Skeletal muscle satellite cell (primary cell): Measurements from ENCODE around the gene PTH1R.
"Not testable (repeated sequence)": the region's sequence is repeated elsewhere in the genome, so short reads cannot be mapped to it uniquely, and the experiment has no call there.

ENCODE experiments used
- H3K27me3 ChIP-seq: 2 replicates; pipeline ENCODE4 v1.7.0; 2013; ENCODE audit warnings: low read length; ENCODE audit not compliant: control insufficient read depth, insufficient read depth
- H3K36me3 ChIP-seq: 2 replicates; pipeline ENCODE4 v1.7.0; 2013; ENCODE audit warnings: mild to moderate bottlenecking, control low read depth, low read length; ENCODE audit not compliant: insufficient read depth
- H3K4me1 ChIP-seq: 2 replicates; pipeline ENCODE4 v1.7.0; 2013; ENCODE audit warnings: low read length; ENCODE audit not compliant: control insufficient read depth, insufficient read depth
- H3K4me2 ChIP-seq: 2 replicates; pipeline ENCODE4 v1.7.0; 2013; ENCODE audit warnings: mild to moderate bottlenecking, low read length
- H3K4me3 ChIP-seq: 2 replicates; pipeline ENCODE4 v1.7.0; 2013; ENCODE audit warnings: low read length
- H3K9ac ChIP-seq: 2 replicates; pipeline ENCODE4 v1.7.0; 2013; ENCODE audit warnings: mild to moderate bottlenecking, low read depth, low read length, moderate library complexity
- H3K9me3 ChIP-seq: replicated peaks from 2 replicates; pipeline ENCODE4 v1.7.0; 2013; ENCODE audit warnings: mild to moderate bottlenecking, control low read depth, low read length

The PTH1R gene

GRCh38 chr3:46910914-46911313, 33.4 kb downstream of the PTH1R start:
- H3K9ac ChIP-seq, H3K9me3 ChIP-seq, H3K27me3 ChIP-seq, H3K36me3 ChIP-seq, H3K4me3 ChIP-seq, H3K4me2 ChIP-seq: not testable (repeated sequence)
- H3K4me1 ChIP-seq = peaks cover 28% of the 10 kb centered on the region

DNA sequence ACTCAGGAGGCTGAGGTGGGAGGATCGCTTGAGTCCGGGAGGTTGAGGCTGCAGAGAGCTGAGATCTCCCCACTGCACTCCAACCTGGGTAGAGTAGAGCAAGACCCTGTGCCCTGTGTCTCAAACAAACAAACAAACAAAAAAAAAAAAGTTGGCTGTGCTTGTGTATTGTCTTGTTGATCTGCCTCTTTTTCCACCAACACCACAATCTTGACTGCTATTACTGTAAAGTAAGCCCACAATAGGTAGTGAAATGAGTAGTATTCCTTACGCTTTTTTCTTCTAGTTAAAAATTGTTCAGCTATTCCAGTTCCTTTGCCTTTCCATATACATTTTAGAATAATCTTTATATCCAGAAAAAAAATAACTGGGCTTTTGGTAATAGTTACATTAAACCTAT, 35.5 kb downstream of the PTH1R start:
- H3K9ac ChIP-seq = no peak overlapping the region
- no peak overlapping the region for H3K4me3 ChIP-seq
- peaks cover 17% of the 10 kb centered on the region for H3K36me3 ChIP-seq
- H3K4me1 ChIP-seq = peaks cover 26% of the 10 kb centered on the region
- H3K4me2 ChIP-seq = no peak overlapping the region
- peaks cover 3% of the 10 kb centered on the region for H3K9me3 ChIP-seq
- no peaks in the 10 kb centered on the region for H3K27me3 ChIP-seq

GRCh38 chr3:46913644-46914043, 36.1 kb downstream of the PTH1R start:
- Histone ChIP-seq H3K4me1 (peaks cover 20% of the 10 kb centered on the region), H3K4me3 (no peak overlapping the region), H3K36me3 (peaks cover 24% of the 10 kb centered on the region), H3K27me3 (no peaks in the 10 kb centered on the region), H3K9ac (no peak overlapping the region), H3K9me3 (peaks cover 3% of the 10 kb centered on the region), H3K4me2 (no peak overlapping the region)

DNA sequence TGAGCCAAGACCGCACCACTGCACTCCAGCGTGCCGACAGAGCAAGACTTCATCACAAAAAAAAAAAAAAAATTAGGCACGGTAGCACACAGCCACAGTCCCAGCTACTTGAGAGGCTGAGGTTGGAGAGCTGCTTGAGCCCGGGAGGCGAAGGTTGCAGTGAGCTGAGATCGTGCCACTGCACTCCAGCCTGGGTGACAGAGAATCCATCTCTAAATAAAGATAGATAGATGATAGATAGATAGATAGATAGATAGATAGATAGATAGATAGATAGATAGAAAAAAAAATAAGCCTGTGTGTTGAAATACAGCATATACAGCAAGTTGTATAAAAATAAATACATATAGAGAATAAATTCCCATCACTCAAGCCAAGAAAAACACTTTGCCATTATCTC, 37.3 kb downstream of the PTH1R start:
- H3K4me3 ChIP-seq = no peak overlapping the region
- peaks cover 36% of the 10 kb centered on the region for H3K36me3 ChIP-seq
- H3K9ac ChIP-seq = no peak overlapping the region
- H3K4me1 ChIP-seq = peaks cover 9% of the 10 kb centered on the region
- no peaks in the 10 kb centered on the region for H3K27me3 ChIP-seq
- H3K4me2 ChIP-seq = no peak overlapping the region
- H3K9me3 ChIP-seq = peaks cover 3% of the 10 kb centered on the region

GRCh38 chr3:46915297-46915822, 37.8 kb downstream of the PTH1R start:
- H3K36me3 ChIP-seq = peaks cover 40% of the 10 kb centered on the region
- H3K4me1 ChIP-seq = peaks cover 8% of the 10 kb centered on the region
- no peak overlapping the region for H3K4me2 ChIP-seq
- H3K9ac ChIP-seq = no peak overlapping the region
- peaks cover 3% of the 10 kb centered on the region for H3K9me3 ChIP-seq
- H3K27me3 ChIP-seq = no peaks in the 10 kb centered on the region
- no peak overlapping the region for H3K4me3 ChIP-seq

DNA sequence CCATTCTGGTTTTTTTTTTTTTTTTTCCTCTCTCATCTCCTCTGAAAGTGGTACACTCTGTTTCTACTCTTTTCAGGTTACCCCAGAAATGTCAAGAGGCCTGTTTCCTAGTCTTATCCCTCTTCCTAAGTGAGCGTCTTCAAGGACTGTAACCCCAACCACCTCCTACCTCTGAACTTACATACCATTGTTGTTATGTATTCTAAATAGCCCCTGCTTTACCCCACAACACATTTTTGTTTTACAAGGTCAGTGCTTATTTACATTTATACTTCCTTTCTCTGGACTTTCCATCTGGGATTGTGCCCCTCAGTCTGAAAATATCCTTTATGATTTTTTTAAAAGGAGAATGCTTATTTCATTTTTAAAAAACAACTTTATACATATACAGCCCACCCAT, 38.8 kb downstream of the PTH1R start:
- peaks cover 49% of the 10 kb centered on the region for H3K36me3 ChIP-seq
- no peak overlapping the region for H3K4me3 ChIP-seq
- no peak overlapping the region for H3K4me2 ChIP-seq
- peaks cover 8% of the 10 kb centered on the region for H3K4me1 ChIP-seq
- no peak overlapping the region for H3K9ac ChIP-seq
- peaks cover 3% of the 10 kb centered on the region for H3K9me3 ChIP-seq
- no peaks in the 10 kb centered on the region for H3K27me3 ChIP-seq

- no peak overlapping the region for H3K4me3 ChIP-seq
- no peak overlapping the region for H3K4me2 ChIP-seq
- no peaks in the 10 kb centered on the region for H3K27me3 ChIP-seq
- no peak overlapping the region for H3K9ac ChIP-seq
- peaks cover 8% of the 10 kb centered on the region for H3K4me1 ChIP-seq
- peaks cover 55% of the 10 kb centered on the region for H3K36me3 ChIP-seq
- peaks cover 3% of the 10 kb centered on the region for H3K9me3 ChIP-seq
Measured at GRCh38 chr3:46916799-46917198, 39.3 kb downstream of the PTH1R start.

DNA sequence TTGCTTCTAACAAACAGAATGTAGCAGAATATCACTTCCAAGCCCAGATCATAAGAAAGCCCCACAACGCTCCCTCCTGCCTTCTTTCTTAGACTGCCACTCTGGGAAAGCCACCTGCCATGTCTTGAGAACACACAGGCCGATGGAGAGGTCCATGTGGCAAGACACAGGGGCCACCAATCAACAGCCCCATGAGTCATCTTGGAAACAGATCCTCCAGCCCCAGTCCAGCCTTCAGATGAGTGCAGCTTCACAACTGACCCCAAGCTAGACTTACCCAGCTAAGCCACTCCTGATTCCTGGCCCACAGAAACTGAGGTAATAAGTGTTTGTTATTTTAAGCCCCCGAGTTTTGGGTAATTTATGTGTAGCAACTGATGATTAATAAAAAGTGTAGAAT, 39.7 kb downstream of the PTH1R start:
- peaks cover 3% of the 10 kb centered on the region for H3K9me3 ChIP-seq
- peaks cover 59% of the 10 kb centered on the region for H3K36me3 ChIP-seq

DNA sequence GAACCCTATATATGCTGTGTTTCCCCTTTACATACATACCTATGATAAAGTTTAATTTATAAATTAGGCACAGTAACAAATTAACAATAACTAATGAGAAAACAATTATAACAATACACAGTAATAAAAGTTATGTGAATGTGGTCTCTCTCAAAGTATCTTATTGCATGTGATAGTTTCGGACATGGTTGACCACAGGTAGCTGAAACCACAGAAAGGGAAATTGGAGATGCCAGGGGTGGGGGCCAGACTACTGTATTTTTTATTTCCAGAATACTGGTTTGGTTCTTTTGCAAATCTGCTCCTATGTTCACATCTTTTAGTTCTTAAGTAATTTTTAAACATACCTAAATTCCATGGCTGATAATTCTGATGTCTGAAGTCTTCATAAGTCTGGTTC, 40.7 kb downstream of the PTH1R start:
- H3K36me3 ChIP-seq = peaks cover 69% of the 10 kb centered on the region
- H3K9ac ChIP-seq = no peak overlapping the region
- H3K4me2 ChIP-seq = no peak overlapping the region
- peaks cover 8% of the 10 kb centered on the region for H3K4me1 ChIP-seq
- H3K9me3 ChIP-seq = peaks cover 3% of the 10 kb centered on the region
- H3K27me3 ChIP-seq = no peaks in the 10 kb centered on the region
- H3K4me3 ChIP-seq = no peak overlapping the region

More for the DNA sequence above, 39.7 kb downstream of the PTH1R start:
- Histone ChIP-seq H3K4me2 (no peak overlapping the region), H3K27me3 (no peaks in the 10 kb centered on the region), H3K9ac (no peak overlapping the region), H3K4me3 (no peak overlapping the region), H3K4me1 (peaks cover 8% of the 10 kb centered on the region)

DNA sequence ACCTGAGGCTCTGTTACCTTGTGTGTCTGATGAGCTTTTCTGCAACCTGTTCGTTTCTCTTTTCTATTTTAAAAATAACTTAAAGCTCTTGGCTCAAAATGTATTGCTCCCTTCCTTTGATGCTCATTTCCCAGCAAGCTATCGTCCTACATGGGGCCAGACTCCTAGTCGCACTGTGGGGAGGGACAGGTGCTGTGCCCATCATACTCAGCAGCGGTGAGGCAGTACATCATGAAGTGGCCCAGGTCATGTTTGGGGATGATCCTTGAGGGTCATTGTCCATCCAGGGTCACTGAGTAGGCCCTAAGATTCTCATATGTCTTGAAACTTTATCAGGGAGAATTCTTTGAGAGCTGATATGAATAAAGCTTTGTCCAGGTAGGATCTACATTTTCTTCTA, 41.1 kb downstream of the PTH1R start:
- Histone ChIP-seq H3K9me3 (peaks cover 3% of the 10 kb centered on the region), H3K4me2 (no peak overlapping the region), H3K36me3 (peaks cover 72% of the 10 kb centered on the region), H3K4me3 (no peak overlapping the region), H3K4me1 (peaks cover 5% of the 10 kb centered on the region), H3K27me3 (no peaks in the 10 kb centered on the region), H3K9ac (no peak overlapping the region)

GRCh38 chr3:46921041-46921440, 43.5 kb downstream of the PTH1R start:
- Histone ChIP-seq H3K9ac (no peak overlapping the region), H3K4me2 (no peak overlapping the region), H3K4me3 (no peak overlapping the region), H3K4me1 (peaks cover 7% of the 10 kb centered on the region), H3K36me3 (peaks cover 91% of the 10 kb centered on the region), H3K9me3 (peaks cover 3% of the 10 kb centered on the region), H3K27me3 (no peaks in the 10 kb centered on the region)

GRCh38 chr3:46921871-46922271, 44.4 kb downstream of the PTH1R start:
- Histone ChIP-seq H3K9me3 (peaks cover 3% of the 10 kb centered on the region), H3K27me3 (no peaks in the 10 kb centered on the region), H3K4me1 (peaks cover 15% of the 10 kb centered on the region), H3K9ac (no peak overlapping the region), H3K4me3 (no peak overlapping the region), H3K4me2 (no peak overlapping the region), H3K36me3 (peaks cover 86% of the 10 kb centered on the region)
